ENCODE data around the gene TMSB15B. TPM values are rescaled to one million over a fixed set of nuclear protein-coding genes. Genes with fewer than 3 reads are reported as not detected.
"Not testable (repeated sequence)": the region's sequence is repeated elsewhere in the genome, so short reads cannot be mapped to it uniquely, and the experiment has no call there.

TMSB15B gene
- total RNA-seq (10 to 100 TPM in 1 of 4 donors, 1 to 10 TPM in 3; 1.1 to 10.5 (median 5.1) TPM), polyA plus RNA-seq (1 to 10 TPM; 2.5 to 7.2 (median 3.9) TPM)

- WGBS, 2 donors: no CpG with 5 or more reads among the region's 55 CpGs
- H3K27ac ChIP-seq; intact Hi-C loops (cut with DNase I); H3K9me3 ChIP-seq; H3K4me1 ChIP-seq; H3K4me3 ChIP-seq; H3K36me3 ChIP-seq; DNase-seq; H3K27me3 ChIP-seq: not testable (repeated sequence)
Observed at GRCh38 chrX:103962411-103963278, at the start of gene TMSB15B. TSS of gene TMSB15B (plus strand) at chrX:103962627.

DNA sequence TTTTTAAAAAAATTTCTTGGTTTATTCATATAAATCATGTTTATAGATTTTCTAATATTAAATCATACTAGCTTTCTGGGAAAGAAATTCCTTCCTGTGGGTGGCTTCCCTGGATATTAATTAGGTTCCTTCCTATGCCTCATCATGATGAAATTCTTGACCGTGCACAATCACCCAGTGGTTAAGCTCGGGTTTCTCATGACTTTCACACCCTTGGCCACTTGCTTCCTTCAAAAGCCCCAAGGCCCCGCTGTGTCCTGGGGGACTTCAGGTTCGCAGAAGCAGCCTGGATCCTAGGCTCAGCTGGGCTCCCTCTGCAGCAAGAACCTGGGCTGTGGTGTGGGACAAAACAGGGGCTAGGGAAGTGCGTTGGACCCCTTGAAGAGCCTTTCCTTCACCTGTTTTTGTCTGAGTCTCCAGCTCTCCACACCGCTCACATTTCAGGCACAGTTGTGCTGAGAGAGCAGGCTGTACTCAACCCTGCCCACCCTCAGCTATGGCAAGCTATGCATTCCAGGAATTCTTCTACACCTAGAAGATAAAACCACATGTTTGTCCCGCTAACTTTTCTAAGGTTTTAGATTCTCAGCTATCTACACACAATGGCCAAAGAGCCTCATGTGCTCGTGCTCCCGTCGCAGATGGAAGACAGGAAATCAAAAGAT is 48.9 kb upstream of the TMSB15B start:
- WGBS, 2 donors: 91 to 94% methylated on average over 10 of the region's 10 CpGs
- no peak for TF ChIP-seq EP300 (IDR thresholded peaks at IDR 0.05)
- TF ChIP-seq POLR2AphosphoS5 (IDR thresholded peaks at IDR 0.05): no peak
- no peak for TF ChIP-seq POLR2A (IDR thresholded peaks at IDR 0.05)
- no peak for TF ChIP-seq CTCF (IDR thresholded peaks at IDR 0.05)
- no peaks in the 10 kb centered on the region for H3K9me3 ChIP-seq
- no peaks in the 10 kb centered on the region for H3K27me3 ChIP-seq
- no peak overlapping the region for H3K27ac ChIP-seq
- no peak overlapping the region for H3K4me3 ChIP-seq
- H3K4me1 ChIP-seq: no peaks in the 10 kb centered on the region
- intact Hi-C loops (cut with DNase I): no loop called here
- no peak for DNase-seq
- no peaks in the 10 kb centered on the region for H3K36me3 ChIP-seq

GRCh38 chrX:103918050-103918449 is 44.4 kb upstream of the TMSB15B start:
- Histone ChIP-seq H3K9me3 (no peaks in the 10 kb centered on the region), H3K27ac (peak overlapping the region; percentile 83 to 84 (median 83)), H3K27me3 (no peaks in the 10 kb centered on the region), H3K4me1 (no peaks in the 10 kb centered on the region), H3K4me3 (peak overlapping the region; percentile 39 to 62 (median 59)), H3K36me3 (no peaks in the 10 kb centered on the region)
- WGBS, 2 donors: 1% methylated on average over 17 to 18 of the region's 18 CpGs
- intact Hi-C loops (cut with DNase I): loop anchor here (1.0 to 5.0 kb wide), 3 partner anchors 23 to 195 kb away; partner anchors contain the start of gene ZCCHC18
- DNase-seq: peak; percentile 77
- TF ChIP-seq CTCF (IDR thresholded peaks at IDR 0.05) (peak in 3 of 4 experiments; percentile 20 to 50 (median 35)), EP300 (IDR thresholded peaks at IDR 0.05) (no peak)

GRCh38 chrX:103918571-103919269 is 43.7 kb upstream of the TMSB15B start:
- peak overlapping the region; percentile 83 to 84 (median 83) for H3K27ac ChIP-seq
- 0 to 1% methylated on average over 64 of the region's 64 CpGs for WGBS, 2 donors
- H3K4me3 ChIP-seq: peak overlapping the region; percentile 39 to 62 (median 59)
- no peaks in the 10 kb centered on the region for H3K27me3 ChIP-seq
- no peaks in the 10 kb centered on the region for H3K36me3 ChIP-seq
- H3K4me1 ChIP-seq: no peaks in the 10 kb centered on the region
- no peaks in the 10 kb centered on the region for H3K9me3 ChIP-seq
- DNase-seq: peak; percentile 85
- intact Hi-C loops (cut with DNase I): loop anchor here (1.0 to 5.0 kb wide), 3 partner anchors 23 to 194 kb away; partner anchors contain the start of gene ZCCHC18
- TF ChIP-seq POLR2AphosphoS5 (IDR thresholded peaks at IDR 0.05) (peak in 2 of 4 donors; percentile 19 to 39), EP300 (IDR thresholded peaks at IDR 0.05) (no peak), POLR2A (IDR thresholded peaks at IDR 0.05) (no peak), CTCF (IDR thresholded peaks at IDR 0.05) (no peak)
